Endothelial cell of umbilical vein (primary cell): Measurements from ENCODE around the gene ATP10A. TPM values are rescaled to one million over a fixed set of nuclear protein-coding genes. Genes with fewer than 3 reads are reported as not detected.

Experiments
- BruUV-seq: library from RNA; stranded (reverse); fragments of 400-500 nt; replicated peaks from 2 replicates; lab custom pipeline; 2021; lab: Mats Ljungman, UMichigan
- CTCF ChIA-PET: fragments of 300-600, 350-600 bp; sonication (Branson Sonifier 250); formaldehyde crosslinking; loops from one replicate; lab custom pipeline; 2021; ENCODE audit warnings: antibody characterized with exemption, inconsistent platforms; lab: Charles Lee
- POLR2A ChIA-PET: fragments of 300-600, 350-600 bp; sonication (Branson Sonifier 250); formaldehyde crosslinking; loops from one replicate; lab custom pipeline; 2021; ENCODE audit warnings: antibody characterized with exemption, inconsistent platforms; lab: Charles Lee
- DNase-seq: peaks from one replicate; pipeline ENCODE4 v3.0.0-alpha.2; 2011; ENCODE audit warnings: low read depth, low spot score
- FAIRE-seq: peaks from 2 replicates; lab custom pipeline; 2011; peaks lifted over from hg19 to GRCh38; lab: Jason Lieb, UNC
- H2AFZ ChIP-seq: 2 replicates; pipeline ENCODE4 v1.6.0; 2012; ENCODE audit warnings: low read depth, low read length, control low read depth, inconsistent platforms
- H3K27ac ChIP-seq: 2 replicates; pipeline ENCODE4 v1.5.1; 2011; ENCODE audit warnings: low read depth, mild to moderate bottlenecking, control low read depth, low read length, moderate library complexity; ENCODE audit not compliant: insufficient read depth
- H3K27me3 ChIP-seq, 2 experiments: 2 replicates each; pipeline versions ENCODE4 v1.6.0 to v1.6.1; 2011; ENCODE audit warnings: low read length in 2 of 2, mixed read lengths in 1 of 2; ENCODE audit not compliant: control insufficient read depth in 2 of 2, insufficient read depth in 2 of 2
- H3K36me3 ChIP-seq, 2 experiments: 2 replicates in 1 of 2; 3 replicates in 1 of 2; pipeline ENCODE4 v1.5.1; 2011; ENCODE audit warnings: low read length in 2 of 2, mild to moderate bottlenecking in 1 of 2, moderate library complexity in 1 of 2; ENCODE audit not compliant: control insufficient read depth in 2 of 2, insufficient read depth in 2 of 2; ENCODE audit errors: extremely low read depth in 1 of 2
- H3K4me1 ChIP-seq: 3 replicates; pipeline ENCODE4 v1.5.1; 2011; ENCODE audit warnings: mild to moderate bottlenecking, low read length; ENCODE audit not compliant: control insufficient read depth, insufficient read depth; ENCODE audit errors: extremely low read depth
- H3K4me2 ChIP-seq: 2 replicates; pipeline ENCODE4 v1.6.1; 2011; ENCODE audit warnings: low read length, control low read depth, mixed read lengths; ENCODE audit not compliant: insufficient read depth
- H3K4me3 ChIP-seq, 3 experiments: fragments of 200-600 bp in 1 of 3; sonication (generic), shearing (Covaris generic) in 1 of 3; replicated peaks in 1 of 3; 2 replicates each; pipeline ENCODE4 v1.5.1; 2011 to 2016; ENCODE audit warnings: control low read depth in 3 of 3, low read length in 3 of 3, mild to moderate bottlenecking in 2 of 3, inconsistent platforms in 1 of 3, low read depth in 1 of 3, moderate library complexity in 1 of 3; ENCODE audit not compliant: insufficient read depth in 1 of 3
- H3K79me2 ChIP-seq: 2 replicates; pipeline ENCODE4 v1.6.0; 2012; ENCODE audit warnings: low read length, inconsistent platforms; ENCODE audit not compliant: control insufficient read depth, insufficient read depth
- H3K9ac ChIP-seq: replicated peaks from 2 replicates; pipeline ENCODE3; 2011; ENCODE audit warnings: low read length, control low read depth; ENCODE audit not compliant: insufficient read depth; ENCODE audit errors: extremely low read depth
- H3K9me1 ChIP-seq: replicated peaks from 3 replicates; pipeline ENCODE4 v1.6.0; 2011; ENCODE audit warnings: mild to moderate bottlenecking, low read length; ENCODE audit not compliant: control insufficient read depth, insufficient read depth; ENCODE audit errors: extremely low read depth
- H3K9me3 ChIP-seq: replicated peaks from 2 replicates; pipeline ENCODE4 v1.5.1; 2012; ENCODE audit warnings: low read length, inconsistent platforms; ENCODE audit not compliant: control insufficient read depth, insufficient read depth
- H4K20me1 ChIP-seq: replicated peaks from 2 replicates; pipeline ENCODE3; 2011; ENCODE audit warnings: mild to moderate bottlenecking, low read length; ENCODE audit not compliant: control insufficient read depth, insufficient read depth; ENCODE audit errors: extremely low read depth
- CTCF ChIP-seq, 2 donors: IDR thresholded peaks; 1 replicate in 1 of 2; 2 replicates in 1 of 2; pipeline ENCODE4 v1.5.1; 2011; ENCODE audit warnings: low read length in 2 of 2, mild to moderate bottlenecking in 2 of 2, moderate library complexity in 2 of 2, control low read depth in 1 of 2, inconsistent platforms in 1 of 2, low read depth in 1 of 2; ENCODE audit not compliant: insufficient read depth in 1 of 2; ENCODE audit errors: extremely low read depth in 1 of 2
- EZH2 ChIP-seq: IDR thresholded peaks from 2 replicates; pipeline ENCODE4 v1.6.1; 2012; ENCODE audit warnings: borderline replicate concordance, low read depth, mild to moderate bottlenecking, moderate library complexity, low read length, inconsistent platforms; ENCODE audit not compliant: severe bottlenecking
- FOS ChIP-seq: IDR thresholded peaks from 2 replicates; pipeline ENCODE4 v1.6.1; 2011; ENCODE audit warnings: mild to moderate bottlenecking, low read length, moderate library complexity, borderline replicate concordance; ENCODE audit not compliant: insufficient read depth
- GATA2 ChIP-seq: IDR thresholded peaks from 2 replicates; pipeline ENCODE4 v1.7.0; 2011; ENCODE audit warnings: low read depth, mild to moderate bottlenecking, moderate library complexity, mixed read lengths, low read length; ENCODE audit not compliant: insufficient read length, insufficient read depth
- JUN ChIP-seq: IDR thresholded peaks from 2 replicates; pipeline ENCODE4 v1.6.1; 2011; ENCODE audit warnings: borderline replicate concordance, low read depth; ENCODE audit not compliant: insufficient read length, insufficient read depth
- MYC ChIP-seq: IDR thresholded peaks from one replicate; pipeline ENCODE4 v1.6.1; 2011; ENCODE audit warnings: mild to moderate bottlenecking, low read depth, low read length
- POLR2A ChIP-seq: IDR thresholded peaks from 2 replicates; pipeline ENCODE4 v1.6.1; 2012; ENCODE audit warnings: low read depth, mild to moderate bottlenecking, control low read depth, low read length
- POLR2AphosphoS5 ChIP-seq: IDR thresholded peaks from 2 replicates; pipeline ENCODE4 v1.6.1; 2012; ENCODE audit warnings: low read depth, mild to moderate bottlenecking, control low read depth, low read length, moderate library complexity; ENCODE audit not compliant: insufficient read depth
- dilution Hi-C: fragments of 300-500 bp; cut with MboI; formaldehyde crosslinking; loops from one replicate; pipeline ENCODE4 v1.15.0; 2019; ENCODE audit warnings: low sequenced_read_pairs; ENCODE audit not compliant: extremely low pct_ligation_motif_present
- intact Hi-C: fragments of 100-400 bp; cut with micrococcal nuclease; formaldehyde crosslinking; loops from one replicate; pipeline ENCODE4 v1.10.0; 2022
- polyA plus RNA-seq, 4 experiments: library from polyadenylated mRNA; depleted of rRNA in 3 of 4; stranded (reverse) in 3 of 4; unstranded in 1 of 4; fragments of >200 nt; gene quantifications; 2 replicates each; pipeline versions ENCODE4 v1.2.1 to v1.2.3, GENCODE V29; 2011 to 2012; ENCODE audit warnings: missing spikeins in 1 of 4
- total RNA-seq: library from RNA; stranded (reverse); gene quantifications from 2 replicates; pipeline ENCODE4 v1.2.3, GENCODE V29; 2021
- TF ChIP-seq, protein P1 (sequence below): IDR thresholded peaks from 2 replicates; pipeline ENCODE4 v1.6.1; 2011; ENCODE audit not compliant: insufficient read depth, insufficient read length

The ATP10A gene
- total and polyA plus RNA-seq, 2 donors (not counting 3 experiments of a cell fraction or from before 2014, with no cell fraction given): not detected

DNA sequence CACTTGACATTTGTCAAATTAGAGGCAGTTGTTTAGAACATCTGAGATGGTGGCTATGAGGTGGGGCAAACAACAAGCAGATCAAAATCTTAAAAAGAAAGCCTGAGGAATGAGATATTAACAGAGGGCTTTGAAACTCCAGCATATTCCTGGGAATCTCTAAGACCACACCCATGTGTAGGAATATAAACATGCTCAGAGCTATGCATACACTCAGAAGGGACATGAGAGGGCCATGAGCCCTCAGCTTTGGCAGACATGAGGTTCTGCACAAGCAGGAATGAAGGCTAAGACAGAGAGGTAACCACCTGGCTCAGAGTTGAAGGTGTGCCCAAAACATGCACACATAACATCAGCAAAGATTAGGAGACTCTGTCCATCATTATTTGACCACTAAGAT, 37.9 kb downstream of the ATP10A start:
- H2AFZ ChIP-seq: no peak overlapping the region
- dilution Hi-C loops: no loop called here
- ChIA-PET POLR2A (no interaction called here), CTCF (no interaction called here)
- no peaks in the 10 kb centered on the region for H3K36me3 ChIP-seq
- H3K4me1 ChIP-seq: no peaks in the 10 kb centered on the region
- H3K4me2 ChIP-seq: no peak overlapping the region
- no peak overlapping the region for H3K4me3 ChIP-seq
- BruUV-seq: no TSS peak
- TF ChIP-seq EZH2 (no peak), GATA2 (no peak), MYC (no peak), POLR2AphosphoS5 (no peak)
- H4K20me1 ChIP-seq: no peaks in the 10 kb centered on the region
- no peak overlapping the region for H3K9ac ChIP-seq
- H3K79me2 ChIP-seq: no peaks in the 10 kb centered on the region
- DNase-seq (no peak), FAIRE-seq (no peak)
- H3K27ac ChIP-seq: no peak overlapping the region
- intact Hi-C loops: no loop called here
- no peaks in the 10 kb centered on the region for H3K9me1 ChIP-seq
- no peaks in the 10 kb centered on the region for H3K27me3 ChIP-seq
- H3K9me3 ChIP-seq: peaks cover 2% of the 10 kb centered on the region

DNA sequence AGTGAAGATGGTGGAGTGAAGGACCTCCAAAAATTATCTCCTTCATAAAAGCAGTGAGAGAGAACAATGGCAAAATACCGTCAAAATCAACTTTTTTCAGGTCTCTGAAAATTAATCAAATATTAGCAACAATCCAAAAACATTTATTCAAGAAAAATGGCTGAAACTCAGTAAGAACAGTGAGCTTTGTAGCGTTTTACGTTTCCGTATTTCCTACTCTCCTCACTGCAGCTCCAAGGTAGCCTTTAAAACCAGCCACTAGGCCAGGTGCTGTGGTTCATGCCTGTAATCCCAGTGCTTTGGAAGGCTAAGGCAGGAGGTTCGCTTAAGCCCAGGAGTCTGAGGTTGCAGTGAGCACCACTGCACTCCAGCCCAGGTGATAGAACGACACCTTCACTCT, 38.5 kb downstream of the ATP10A start:
- Histone ChIP-seq H3K9me3 (peaks cover 2% of the 10 kb centered on the region), H3K4me2 (no peak overlapping the region), H3K27me3 (no peaks in the 10 kb centered on the region), H4K20me1 (no peaks in the 10 kb centered on the region), H3K4me3 (no peak overlapping the region), H3K9me1 (no peaks in the 10 kb centered on the region), H3K4me1 (no peaks in the 10 kb centered on the region), H3K79me2 (no peaks in the 10 kb centered on the region), H3K9ac (no peak overlapping the region), H2AFZ (no peak overlapping the region), H3K27ac (no peak overlapping the region), H3K36me3 (no peaks in the 10 kb centered on the region)
- ChIA-PET CTCF (no interaction called here), POLR2A (no interaction called here)
- intact Hi-C loops (no loop called here), dilution Hi-C loops (no loop called here)
- TF ChIP-seq POLR2A (no peak), FOS (no peak), POLR2AphosphoS5 (no peak), EZH2 (no peak), JUN (no peak), CTCF (IDR thresholded peaks at IDR 0.05; ENCODE audit: extremely low read depth in 1 of 2, insufficient read depth in 1 of 2, low read depth in 1 of 2, low read length in 2 of 2) (no peak), GATA2 (no peak), MYC (no peak)
- TF ChIP-seq, protein P1, sequence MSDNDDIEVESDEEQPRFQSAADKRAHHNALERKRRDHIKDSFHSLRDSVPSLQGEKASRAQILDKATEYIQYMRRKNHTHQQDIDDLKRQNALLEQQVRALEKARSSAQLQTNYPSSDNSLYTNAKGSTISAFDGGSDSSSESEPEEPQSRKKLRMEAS: no peak
- FAIRE-seq (no peak), DNase-seq (no peak)
- BruUV-seq: no TSS peak
